GM21423 (cell line): Measurements from ENCODE around the gene ZNF521.

Source experiments
- ATAC-seq: cut with Tn5 transposase; IDR thresholded peaks from one replicate; pipeline ENCODE4 v1.9.1; 2021; ENCODE audit warnings: mild to moderate bottlenecking, moderate library complexity; ENCODE audit not compliant: unreplicated experiment

Gene ZNF521

GRCh38 chr18:25086876-25087275 lies 265.1 kb downstream of the ZNF521 start:
- ATAC-seq = no peak

DNA sequence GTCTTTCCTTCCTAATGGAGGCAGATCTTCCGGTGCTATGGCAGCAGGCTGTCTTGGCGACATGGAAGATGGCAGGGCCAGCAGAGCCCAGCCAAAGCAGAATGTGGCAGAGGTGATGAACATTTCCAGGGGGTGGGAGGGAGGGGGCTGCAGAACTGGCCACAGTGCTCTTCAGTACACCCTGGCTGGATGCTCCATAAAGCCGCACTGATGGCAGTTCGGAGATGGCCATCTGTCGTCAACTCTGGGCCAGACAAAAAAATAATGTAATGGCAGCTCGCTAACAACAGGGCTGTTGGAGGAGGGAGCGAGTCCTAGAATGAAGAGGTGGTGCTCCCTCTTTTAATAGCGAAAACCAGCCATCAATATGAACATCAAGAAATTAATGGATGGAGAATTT lies 271.0 kb downstream of the ZNF521 start:
- no peak for ATAC-seq

- ATAC-seq = no peak
Observed at GRCh38 chr18:25080211-25080610, 271.8 kb downstream of the ZNF521 start.

DNA sequence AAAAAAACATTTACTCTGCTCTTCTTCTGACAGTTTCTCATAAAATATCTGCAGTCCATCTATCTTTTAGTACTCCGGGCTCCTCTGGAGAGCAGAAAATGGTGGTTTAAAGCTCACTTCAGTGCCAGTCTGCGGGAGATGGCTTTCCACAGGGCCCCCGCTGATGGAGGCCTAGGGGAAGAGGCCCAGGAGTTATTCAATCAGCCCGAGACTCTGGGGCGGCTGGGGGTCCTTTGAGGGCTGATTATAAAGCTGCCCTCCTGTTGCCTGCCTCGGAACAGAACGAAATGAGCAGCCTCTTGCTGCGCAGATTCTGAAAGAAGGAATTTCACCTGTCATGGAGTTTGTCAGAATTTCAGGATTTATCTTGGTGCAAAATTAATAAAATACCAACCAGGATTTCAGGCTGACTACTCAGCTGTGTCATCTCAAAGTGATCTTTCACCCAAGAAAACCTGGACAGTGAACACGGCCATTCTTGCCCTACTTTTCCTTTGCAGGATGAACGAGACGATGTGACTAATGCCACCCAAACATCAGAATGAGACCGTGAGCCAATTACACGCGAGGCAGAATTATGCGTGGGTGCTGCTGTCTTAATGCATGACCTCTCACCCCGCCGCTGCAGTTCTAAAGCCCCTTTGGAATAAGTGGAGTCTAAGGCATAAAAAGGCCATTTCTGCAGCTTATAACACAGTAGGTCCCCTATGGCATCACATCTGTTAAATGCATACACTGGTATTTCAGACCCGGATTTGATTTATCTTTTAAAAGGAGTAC lies 273.8 kb downstream of the ZNF521 start:
- no peak for ATAC-seq

- ATAC-seq = no peak
Observed at GRCh38 chr18:25077038-25077943, 274.7 kb downstream of the ZNF521 start.

GRCh38 chr18:25075783-25076182 lies 276.2 kb downstream of the ZNF521 start:
- ATAC-seq = no peak

GRCh38 chr18:25075331-25075730 lies 276.6 kb downstream of the ZNF521 start:
- no peak for ATAC-seq

DNA sequence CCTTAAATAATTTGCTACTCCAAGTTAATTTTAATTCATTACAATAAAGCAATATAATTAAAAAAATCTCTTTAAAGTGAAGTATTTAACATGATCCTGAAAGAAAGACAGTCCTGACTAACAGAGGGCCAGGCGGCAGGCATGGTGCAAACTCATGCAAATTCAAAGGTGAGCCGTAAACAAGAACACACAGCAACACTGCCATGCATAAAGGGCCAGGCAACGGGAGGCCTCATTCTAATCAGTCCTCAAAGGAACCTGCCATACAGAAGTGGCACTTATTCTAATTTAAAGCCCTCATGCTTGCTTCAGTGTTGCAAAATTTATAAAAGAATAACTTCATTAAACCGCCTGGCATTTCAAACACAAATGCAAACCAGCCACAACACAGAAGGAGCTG lies 277.0 kb downstream of the ZNF521 start:
- no peak for ATAC-seq

DNA sequence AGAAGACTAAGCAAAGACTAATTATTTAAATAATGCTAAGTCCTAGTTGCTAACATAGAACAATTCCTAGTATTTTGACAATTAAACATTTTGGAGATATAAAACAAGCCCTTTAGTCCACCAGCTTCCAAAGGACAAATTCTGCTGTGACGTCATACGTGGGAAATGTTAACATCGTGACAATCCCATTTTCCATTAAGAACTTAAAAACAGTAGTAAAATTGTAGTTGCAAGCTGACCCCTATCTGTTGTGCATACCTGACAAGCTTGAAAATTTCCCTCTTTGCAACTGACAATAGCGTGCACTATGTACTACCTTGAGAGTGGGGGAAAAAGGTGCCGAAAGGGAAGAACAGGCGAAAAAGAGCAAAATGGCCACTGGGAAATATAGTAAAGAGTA lies 279.8 kb downstream of the ZNF521 start:
- ATAC-seq = no peak

GRCh38 chr18:25067275-25068025 lies 284.5 kb downstream of the ZNF521 start:
- ATAC-seq = no peak

DNA sequence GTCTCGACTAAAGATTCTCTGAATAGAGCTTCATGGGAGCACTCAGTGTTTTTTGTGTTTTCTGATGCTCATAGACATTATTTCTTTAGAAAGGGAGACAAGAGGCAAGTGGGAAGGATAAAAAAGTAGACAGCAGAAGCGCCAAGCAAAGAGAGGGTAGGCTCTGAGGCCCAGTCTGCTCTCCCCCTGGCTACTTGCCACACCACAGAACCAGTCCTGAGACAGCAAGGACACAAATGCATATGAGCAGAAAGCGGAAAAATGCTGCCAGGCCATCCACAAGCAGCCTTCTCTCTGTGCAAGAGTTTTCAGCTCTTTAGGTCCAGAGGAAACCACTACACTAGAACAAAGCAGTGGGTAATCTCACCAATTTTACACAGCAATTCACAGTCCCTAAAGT lies 285.4 kb downstream of the ZNF521 start:
- no peak for ATAC-seq

- ATAC-seq = no peak
Observed at GRCh38 chr18:25062720-25063119, 289.2 kb downstream of the ZNF521 start.

DNA sequence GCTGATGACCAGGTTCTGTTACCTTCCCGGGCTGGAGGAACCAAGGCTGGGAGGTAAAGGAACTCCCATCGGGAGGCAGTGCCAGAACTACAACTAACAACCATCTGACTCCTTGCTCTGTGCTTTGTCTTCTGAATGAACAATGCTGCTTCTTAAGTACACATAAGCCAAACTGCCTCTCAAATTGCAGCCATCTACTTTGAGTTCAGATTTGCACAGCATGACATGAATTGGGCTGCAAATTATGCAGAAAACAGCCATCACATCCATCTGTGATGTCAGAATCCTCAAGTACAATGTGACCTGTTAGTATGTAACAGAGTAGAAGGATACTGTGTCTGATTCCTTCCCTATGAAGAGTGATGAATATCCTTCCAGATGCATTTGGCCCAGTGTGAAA lies 290.6 kb downstream of the ZNF521 start:
- no peak for ATAC-seq

GRCh38 chr18:25058521-25058920 lies 293.4 kb downstream of the ZNF521 start:
- ATAC-seq = no peak

DNA sequence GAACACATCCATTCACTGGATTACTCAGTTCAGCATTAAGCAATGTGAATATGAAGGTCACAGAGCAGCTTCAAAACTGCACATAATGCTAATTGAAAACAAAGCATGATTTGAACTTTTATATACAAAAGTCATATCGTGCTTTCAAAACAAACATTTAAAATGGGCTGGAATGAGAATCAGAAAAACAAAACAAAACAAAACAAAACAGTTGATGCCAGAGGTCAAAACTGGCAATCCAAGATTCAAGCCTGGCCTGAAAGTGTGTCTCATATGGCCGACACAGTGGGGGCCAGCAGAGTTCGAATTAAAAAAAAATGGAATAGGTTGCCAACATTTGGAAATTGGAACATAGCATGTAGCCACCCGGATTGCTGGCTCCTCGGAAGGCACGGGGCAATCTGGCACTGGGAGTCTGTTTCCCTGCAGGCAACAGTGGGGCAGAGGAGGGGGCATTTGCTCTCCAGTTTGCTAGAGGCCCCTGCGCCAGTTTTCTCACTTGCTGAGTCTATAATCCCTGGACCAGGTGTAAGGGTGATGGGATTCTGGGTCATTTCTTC lies 294.4 kb downstream of the ZNF521 start:
- ATAC-seq = no peak

- ATAC-seq = no peak
Observed at GRCh38 chr18:25056429-25056828, 295.5 kb downstream of the ZNF521 start.

DNA sequence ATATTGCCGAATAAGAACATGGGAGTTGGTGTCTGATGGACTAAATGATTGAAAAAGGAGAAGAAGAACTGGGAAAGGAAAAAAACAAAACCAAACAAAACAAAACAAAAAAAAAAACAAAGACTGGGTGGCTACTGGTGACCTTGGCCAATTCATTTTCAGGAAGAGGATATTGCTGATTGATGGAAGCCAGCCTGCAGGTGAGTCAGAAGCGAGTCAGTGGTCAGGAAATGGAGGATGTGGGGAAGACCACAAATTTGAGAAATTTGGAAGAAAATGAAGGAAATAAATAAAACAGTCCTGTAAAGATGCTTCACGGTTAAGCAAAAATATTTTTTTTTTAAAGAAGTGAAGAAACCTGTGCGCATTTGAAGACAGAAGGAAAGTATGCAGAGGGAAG lies 296.9 kb downstream of the ZNF521 start:
- no peak for ATAC-seq

- ATAC-seq = no peak
Observed at GRCh38 chr18:25053466-25053865, 298.5 kb downstream of the ZNF521 start.

DNA sequence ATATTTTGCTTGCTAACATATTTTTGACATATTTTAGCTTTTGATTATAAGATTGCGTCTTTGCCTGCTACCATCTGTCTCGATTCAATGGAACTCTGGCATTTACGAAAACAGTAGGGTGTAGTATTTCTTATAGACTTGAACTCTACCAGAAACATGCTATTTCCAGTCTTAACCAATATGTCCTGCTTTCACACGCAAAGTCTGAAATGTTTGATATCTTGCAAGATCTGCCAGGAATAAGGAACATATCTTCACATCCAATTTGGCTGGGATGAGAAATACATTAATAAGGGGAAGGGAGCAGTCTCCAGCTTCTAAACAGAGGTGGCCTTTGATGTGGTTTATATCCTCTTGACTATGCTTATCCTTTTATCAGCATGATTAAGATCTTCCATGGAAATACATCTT lies 299.4 kb downstream of the ZNF521 start:
- ATAC-seq = no peak

GRCh38 chr18:25050605-25051004 lies 301.4 kb downstream of the ZNF521 start:
- no peak for ATAC-seq

GRCh38 chr18:25047983-25048382 lies 304.0 kb downstream of the ZNF521 start:
- no peak for ATAC-seq
